MG63 (cell line): ENCODE measurements around the gene RLF. TPM values are rescaled to one million over a fixed set of nuclear protein-coding genes. Genes with fewer than 3 reads are reported as not detected.

Experiments
- DNase-seq: peaks from one replicate; pipeline ENCODE4 v3.0.0-alpha.2; 2020
- H3K27me3 ChIP-seq: fragments of 250-450 bp; sonication (Bioruptor Pico); 2 replicates; pipeline ENCODE4 v1.5.1; 2020; ENCODE audit warnings: mild to moderate bottlenecking, moderate library complexity
- H3K36me3 ChIP-seq: fragments of 250-450 bp; sonication (Bioruptor Pico); 2 replicates; pipeline ENCODE4 v1.5.1; 2020; ENCODE audit warnings: mild to moderate bottlenecking, moderate library complexity
- H3K4me3 ChIP-seq: fragments of 250-450 bp; sonication (Bioruptor Pico); 2 replicates; pipeline ENCODE4 v1.5.1; 2020; ENCODE audit warnings: mild to moderate bottlenecking, moderate library complexity
- H3K9me3 ChIP-seq: fragments of 250-450 bp; sonication (Bioruptor Pico); 2 replicates; pipeline ENCODE4 v1.5.1; 2020; ENCODE audit warnings: mild to moderate bottlenecking, moderate library complexity
- total RNA-seq: library from RNA; depleted of rRNA; stranded (reverse); fragments of >200 nt; shearing (Covaris generic); gene quantifications from 2 replicates; pipeline ENCODE4 v1.2.3, GENCODE V29; 2014; ENCODE audit warnings: low replicate concordance; rRNA removed

RLF gene
- total RNA-seq, 1 experiment from 2014 or later = 4.0 TPM

DNA sequence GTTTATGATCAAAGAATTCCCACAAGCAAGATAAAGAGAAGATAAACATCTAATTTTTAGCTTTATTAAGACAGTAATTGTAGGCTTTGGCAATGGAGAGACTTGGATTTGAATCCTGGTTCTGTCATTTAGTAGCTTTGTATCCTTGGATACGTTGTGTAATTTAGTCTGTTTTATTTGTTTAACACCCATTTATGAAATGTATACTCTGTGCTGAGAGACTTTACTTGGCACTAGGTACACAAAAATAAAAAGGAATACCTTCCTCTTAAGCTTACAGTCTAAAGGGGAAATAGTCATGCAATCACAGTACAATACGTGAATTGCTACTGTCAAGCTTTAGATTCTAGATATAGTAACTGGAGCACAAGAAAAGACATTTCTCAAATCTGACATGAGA is 120.7 kb downstream of the RLF start:
- Histone ChIP-seq H3K9me3 (no peaks in the 10 kb centered on the region), H3K27me3 (no peaks in the 10 kb centered on the region), H3K4me3 (no peak overlapping the region), H3K36me3 (peaks cover 48% of the 10 kb centered on the region)
- no peak for DNase-seq

Other genes starting within 250 kb of the RLF start
- 4.8 and 5.8 TPM in 2 replicates for gene MFSD2A, start 206.2 kb upstream of the RLF start, total RNA-seq
- 164 and 175 TPM in 2 replicates for gene CAP1, start 120.7 kb upstream of the RLF start, total RNA-seq
- 67.5 and 97.0 TPM in 2 replicates for gene PPT1, start 64.1 kb upstream of the RLF start, total RNA-seq
- not detected in 2 replicates for gene TMCO2, start 86.5 kb downstream of the RLF start, total RNA-seq
- gene ZMPSTE24, start 96.8 kb downstream of the RLF start, total RNA-seq = 36.7 and 52.8 TPM in 2 replicates
- 2.0 TPM in 1 of 2 replicates, not detected in the other for gene COL9A2, start 155.9 kb downstream of the RLF start, total RNA-seq
- 95.8 and 98.2 TPM in 2 replicates for gene SMAP2, start 212.3 kb downstream of the RLF start, total RNA-seq